HG03565 (cell line): Measurements from ENCODE around the gene DPF3.
"Not testable (repeated sequence)": the region's sequence is repeated elsewhere in the genome, so short reads cannot be mapped to it uniquely, and the experiment has no call there.

Source experiments
- ATAC-seq: cut with Tn5 transposase; IDR thresholded peaks from one replicate; pipeline ENCODE4 v1.9.1; 2021; ENCODE audit warnings: mild to moderate bottlenecking, moderate library complexity; ENCODE audit not compliant: unreplicated experiment

The DPF3 gene

GRCh38 chr14:72881543-72881942 lies 12.4 kb downstream of the DPF3 start:
- ATAC-seq = no peak

- ATAC-seq = no peak
These were observed 13.1 kb downstream of the DPF3 start for GRCh38 chr14:72880820-72881219.

GRCh38 chr14:72880164-72880563 lies 13.7 kb downstream of the DPF3 start:
- ATAC-seq = no peak

- ATAC-seq = no peak
These were observed 14.5 kb downstream of the DPF3 start for GRCh38 chr14:72879431-72879830.

GRCh38 chr14:72878746-72879145 lies 15.2 kb downstream of the DPF3 start:
- no peak for ATAC-seq

GRCh38 chr14:72876710-72877063 lies 17.2 kb downstream of the DPF3 start:
- no peak for ATAC-seq

GRCh38 chr14:72876005-72876709 lies 17.7 kb downstream of the DPF3 start:
- ATAC-seq = no peak

GRCh38 chr14:72870878-72871277 lies 23.0 kb downstream of the DPF3 start:
- ATAC-seq = not testable (repeated sequence)

GRCh38 chr14:72869407-72870329 lies 24.2 kb downstream of the DPF3 start:
- no peak for ATAC-seq

GRCh38 chr14:72868500-72868899 lies 25.4 kb downstream of the DPF3 start:
- ATAC-seq = no peak

- no peak for ATAC-seq
These were observed 29.1 kb downstream of the DPF3 start for GRCh38 chr14:72864712-72865365.

- ATAC-seq = no peak
These were observed 30.5 kb downstream of the DPF3 start for GRCh38 chr14:72863216-72864006.

- no peak for ATAC-seq
These were observed 37.2 kb downstream of the DPF3 start for GRCh38 chr14:72856530-72857266.

GRCh38 chr14:72855913-72856312 lies 38.0 kb downstream of the DPF3 start:
- ATAC-seq = no peak

GRCh38 chr14:72852194-72852593 lies 41.7 kb downstream of the DPF3 start:
- no peak for ATAC-seq

GRCh38 chr14:72851635-72852034 lies 42.3 kb downstream of the DPF3 start:
- no peak for ATAC-seq

- no peak for ATAC-seq
These were observed 43.5 kb downstream of the DPF3 start for GRCh38 chr14:72850360-72850759.

GRCh38 chr14:72849222-72849621 lies 44.7 kb downstream of the DPF3 start:
- ATAC-seq = no peak

GRCh38 chr14:72847721-72848120 lies 46.2 kb downstream of the DPF3 start:
- ATAC-seq = no peak

- no peak for ATAC-seq
These were observed 48.2 kb downstream of the DPF3 start for GRCh38 chr14:72845683-72846082.
